Measurements from ENCODE around the gene NETO2.

- no peak for TF ChIP-seq CTCF (IDR thresholded peaks at IDR 0.05)
- no peak for TF ChIP-seq POLR2A (IDR thresholded peaks at IDR 0.05)
Measured at GRCh38 chr16:47054306-47054705, 89.4 kb downstream of the NETO2 start.
